GM23338 (cell line): ENCODE results near the gene FLT1.

ENCODE experiments used
- EZH2phosphoT487 ChIP-seq: fragments of 200-600 bp; sonication (generic); IDR thresholded peaks from one replicate; pipeline ENCODE4 v1.8.1; 2018; ENCODE audit warnings: antibody characterized with exemption; ENCODE audit not compliant: unreplicated experiment
- POLR2AphosphoS5 ChIP-seq: IDR thresholded peaks from 2 replicates; pipeline ENCODE4 v1.6.1; 2016; ENCODE audit warnings: antibody characterized with exemption, low read depth
- TF ChIP-seq, protein P1 (sequence below), 2 experiments: fragments of 200-600 bp in 1 of 2; sonication (generic) in 1 of 2; conservative IDR thresholded peaks; 2 replicates each; pipeline versions ENCODE4 v1.5.1 to v1.6.1; 2016 to 2017; ENCODE audit warnings: antibody characterized with exemption in 2 of 2, low read depth in 2 of 2, mild to moderate bottlenecking in 2 of 2, moderate library complexity in 1 of 2

DNA sequence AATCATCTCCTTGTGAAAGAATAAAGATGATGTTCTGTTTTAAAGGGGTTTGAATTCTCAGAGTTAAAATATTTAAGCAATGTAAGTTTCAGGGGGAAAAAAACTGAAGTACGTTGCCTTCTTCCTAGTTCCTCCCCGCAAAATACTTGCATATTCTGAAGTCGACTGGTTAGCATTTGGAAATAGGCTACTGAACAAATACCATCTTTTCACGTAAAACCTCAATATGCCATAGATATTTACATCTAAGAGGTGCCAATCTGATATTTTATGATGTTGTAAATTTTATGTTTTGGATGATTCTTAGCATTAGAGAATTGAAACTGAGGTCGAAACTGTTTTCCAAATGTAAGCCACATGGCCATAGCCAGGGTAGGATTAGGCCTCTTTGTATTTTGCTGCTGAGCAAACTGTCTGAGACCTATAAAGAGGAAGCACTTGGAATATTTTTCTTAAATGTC is 138.3 kb downstream of the FLT1 start:
- TF ChIP-seq POLR2AphosphoS5 (no peak), EZH2phosphoT487 (no peak)
- TF ChIP-seq, protein P1, sequence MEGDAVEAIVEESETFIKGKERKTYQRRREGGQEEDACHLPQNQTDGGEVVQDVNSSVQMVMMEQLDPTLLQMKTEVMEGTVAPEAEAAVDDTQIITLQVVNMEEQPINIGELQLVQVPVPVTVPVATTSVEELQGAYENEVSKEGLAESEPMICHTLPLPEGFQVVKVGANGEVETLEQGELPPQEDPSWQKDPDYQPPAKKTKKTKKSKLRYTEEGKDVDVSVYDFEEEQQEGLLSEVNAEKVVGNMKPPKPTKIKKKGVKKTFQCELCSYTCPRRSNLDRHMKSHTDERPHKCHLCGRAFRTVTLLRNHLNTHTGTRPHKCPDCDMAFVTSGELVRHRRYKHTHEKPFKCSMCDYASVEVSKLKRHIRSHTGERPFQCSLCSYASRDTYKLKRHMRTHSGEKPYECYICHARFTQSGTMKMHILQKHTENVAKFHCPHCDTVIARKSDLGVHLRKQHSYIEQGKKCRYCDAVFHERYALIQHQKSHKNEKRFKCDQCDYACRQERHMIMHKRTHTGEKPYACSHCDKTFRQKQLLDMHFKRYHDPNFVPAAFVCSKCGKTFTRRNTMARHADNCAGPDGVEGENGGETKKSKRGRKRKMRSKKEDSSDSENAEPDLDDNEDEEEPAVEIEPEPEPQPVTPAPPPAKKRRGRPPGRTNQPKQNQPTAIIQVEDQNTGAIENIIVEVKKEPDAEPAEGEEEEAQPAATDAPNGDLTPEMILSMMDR (conservative IDR thresholded peaks at IDR 0.05; ENCODE audit: low read depth in 2 of 2), result no peak
